Body of pancreas (tissue), 4 donors: ENCODE data around the gene HNRNPAB. TPM values are rescaled to one million over a fixed set of nuclear protein-coding genes. Genes with fewer than 3 reads are reported as not detected.
"Not testable (repeated sequence)": the region's sequence is repeated elsewhere in the genome, so short reads cannot be mapped to it uniquely, and the experiment has no call there.

Experiments
- ATAC-seq: fragments of 150-250 bp; one replicate; pipeline ENCODE4 v1.9.1; 2016
- DNase-seq, 4 donors: peaks; one replicate each; pipeline ENCODE4 v3.0.0-alpha.2; 2019
- H3K27ac ChIP-seq, 4 donors: fragments of 200-600 bp; sonication (generic); 1 replicate in 3 of 4; 2 replicates in 1 of 4; pipeline versions ENCODE4 v1.5.1 to v1.6.1; 2016 to 2019; ENCODE audit warnings: mild to moderate bottlenecking in 1 of 4, mixed read lengths in 1 of 4, moderate library complexity in 1 of 4
- H3K27me3 ChIP-seq, 2 donors: fragments of 200-600 bp; sonication (generic); one replicate each; pipeline ENCODE4 v1.6.0; 2016; ENCODE audit warnings: mild to moderate bottlenecking in 1 of 2
- H3K36me3 ChIP-seq, 2 donors: fragments of 200-600 bp; sonication (generic); replicated peaks in 1 of 2; 2 replicates each; pipeline ENCODE4 v1.5.1; 2016; ENCODE audit warnings: low read depth in 2 of 2; ENCODE audit not compliant: insufficient read depth in 1 of 2
- H3K4me1 ChIP-seq: fragments of 200-600 bp; sonication (generic); one replicate; pipeline ENCODE4 v1.6.0; 2016
- H3K4me3 ChIP-seq, 2 donors: fragments of 200-600 bp; sonication (generic); 1 replicate in 1 of 2; 2 replicates in 1 of 2; pipeline ENCODE4 v1.5.1; 2016 to 2019
- H3K9me3 ChIP-seq, 3 donors: fragments of 200-600 bp; sonication (generic); 1 replicate in 2 of 3; 2 replicates in 1 of 3; pipeline ENCODE4 v1.5.1; 2016
- CTCF ChIP-seq, 7 experiments: fragments of 450-650 bp in 4 of 7; fragments of 200-600 bp in 3 of 7; sonication (generic) in 3 of 7; IDR thresholded peaks; one replicate each; pipeline ENCODE4 v1.5.1; 2016 to 2019; ENCODE audit warnings: antibody characterized with exemption in 7 of 7
- POLR2A ChIP-seq, 3 donors: fragments of 450-650 bp; IDR thresholded peaks; one replicate each; pipeline ENCODE4 v1.6.1; 2016; ENCODE audit warnings: antibody characterized with exemption in 3 of 3, mild to moderate bottlenecking in 2 of 3
- WGBS, 2 donors: methylation state at CpG; one replicate each; pipeline ENCODE4 v1.1.5; 2017; 5-methylcytosine and 5-hydroxymethylcytosine counted together
- intact Hi-C: fragments of 100-400 bp; cut with DNase I; formaldehyde crosslinking; loops from one replicate; pipeline ENCODE4 v1.15.1; 2023
- total RNA-seq, 2 donors: library from RNA; depleted of rRNA; stranded (reverse); fragments of >200 nt; gene quantifications; one replicate each; pipeline ENCODE4 v1.1.0, GENCODE V29; 2016

HNRNPAB gene
- total RNA-seq, 2 donors from 2014 or later: 42.0 to 73.8 TPM

GRCh38 chr5:178227929-178228328 is 23.6 kb downstream of the HNRNPAB start:
- no peak for ATAC-seq
- no peak for DNase-seq
- no peak for TF ChIP-seq CTCF (IDR thresholded peaks at IDR 0.05)
- H3K27me3 ChIP-seq: no peaks in the 10 kb centered on the region
- H3K4me3 ChIP-seq: no peak overlapping the region
- peaks cover 0 to 7% of the 10 kb centered on the region in 2 donors for H3K36me3 ChIP-seq
- H3K9me3 ChIP-seq: no peaks in the 10 kb centered on the region
- 83 to 94% methylated on average over 3 of the region's 3 CpGs for WGBS, 2 donors
- intact Hi-C loops: no loop called here
- no peak overlapping the region for H3K27ac ChIP-seq
- peaks cover 30% of the 10 kb centered on the region for H3K4me1 ChIP-seq

- TF ChIP-seq CTCF (IDR thresholded peaks at IDR 0.05) (no peak), POLR2A (IDR thresholded peaks at IDR 0.05) (no peak)
- DNase-seq (no peak), ATAC-seq (no peak)
- Histone ChIP-seq H3K9me3 (no peaks in the 10 kb centered on the region), H3K4me1 (peaks cover 32% of the 10 kb centered on the region), H3K27me3 (no peaks in the 10 kb centered on the region), H3K36me3 (peaks cover 0 to 7% of the 10 kb centered on the region in 2 donors), H3K4me3 (no peak overlapping the region), H3K27ac (no peak overlapping the region)
- WGBS, 2 donors: 94 to 98% methylated on average over 11 of the region's 11 CpGs
- intact Hi-C loops: no loop called here
Observed at GRCh38 chr5:178228609-178229008, 24.3 kb downstream of the HNRNPAB start.

GRCh38 chr5:178229111-178229510 is 24.8 kb downstream of the HNRNPAB start:
- WGBS, 2 donors: 90 to 97% methylated on average over 11 to 13 of the region's 13 CpGs
- H3K4me3 ChIP-seq, H3K27ac ChIP-seq, H3K27me3 ChIP-seq, ATAC-seq, H3K9me3 ChIP-seq, intact Hi-C loops, DNase-seq, H3K36me3 ChIP-seq: not testable (repeated sequence)
- H3K4me1 ChIP-seq: peaks cover 32% of the 10 kb centered on the region

GRCh38 chr5:178229861-178230260 is 25.5 kb downstream of the HNRNPAB start:
- Histone ChIP-seq H3K36me3 (peaks cover 0 to 7% of the 10 kb centered on the region in 2 donors), H3K4me1 (peaks cover 32% of the 10 kb centered on the region), H3K4me3 (no peak overlapping the region), H3K27ac (no peak overlapping the region), H3K27me3 (no peaks in the 10 kb centered on the region), H3K9me3 (no peaks in the 10 kb centered on the region)
- intact Hi-C loops: no loop called here
- 90 to 95% methylated on average over 10 of the region's 10 CpGs for WGBS, 2 donors
- no peak for DNase-seq
- TF ChIP-seq POLR2A (IDR thresholded peaks at IDR 0.05) (no peak), CTCF (IDR thresholded peaks at IDR 0.05) (no peak)
- ATAC-seq: no peak

- 53 to 54% methylated on average over 8 to 9 of the region's 9 CpGs for WGBS, 2 donors
- intact Hi-C loops: no loop called here
- DNase-seq (peak; percentile 29 to 54 (median 44)), ATAC-seq (no peak)
- Histone ChIP-seq H3K27ac (peak overlapping the region in 2 of 4 donors; percentile 90), H3K4me1 (peaks cover 32% of the 10 kb centered on the region), H3K4me3 (no peak overlapping the region), H3K9me3 (no peaks in the 10 kb centered on the region), H3K27me3 (no peaks in the 10 kb centered on the region), H3K36me3 (peaks cover 0 to 7% of the 10 kb centered on the region in 2 donors)
- TF ChIP-seq CTCF (IDR thresholded peaks at IDR 0.05) (no peak), POLR2A (IDR thresholded peaks at IDR 0.05) (no peak)
Observed at GRCh38 chr5:178230879-178231538, 26.7 kb downstream of the HNRNPAB start.
